GM19238 (cell line): ENCODE results near the gene ELF2.
"Not testable (repeated sequence)": the region's sequence is repeated elsewhere in the genome, so short reads cannot be mapped to it uniquely, and the experiment has no call there.

Source experiments
- DNase-seq: peaks from one replicate; pipeline ENCODE4 v3.0.0; 2011; ENCODE audit warnings: low spot score; ENCODE audit not compliant: insufficient read length

The ELF2 gene

GRCh38 chr4:139188648-139189416 is 11.8 kb upstream of the ELF2 start:
- no peak for DNase-seq

- DNase-seq = no peak
Measured at GRCh38 chr4:139184129-139184528, 7.1 kb upstream of the ELF2 start.

GRCh38 chr4:139177869-139178619 is 1.0 kb upstream of the ELF2 start:
- peak; percentile 78 for DNase-seq

- peak; percentile 47 for DNase-seq
Measured at GRCh38 chr4:139176302-139177048, 543 bp downstream of the ELF2 start.

- peak; percentile 4 for DNase-seq
Measured at GRCh38 chr4:139175646-139176301, 1.2 kb downstream of the ELF2 start.

GRCh38 chr4:139171876-139172691 is 4.9 kb downstream of the ELF2 start:
- DNase-seq = no peak

- no peak for DNase-seq
Measured at GRCh38 chr4:139170932-139171331, 6.1 kb downstream of the ELF2 start.

GRCh38 chr4:139167774-139168444 is 9.1 kb downstream of the ELF2 start:
- DNase-seq = peak; percentile 6

GRCh38 chr4:139164731-139165130 is 12.3 kb downstream of the ELF2 start:
- no peak for DNase-seq

GRCh38 chr4:139163806-139164206 is 13.2 kb downstream of the ELF2 start:
- DNase-seq = no peak

GRCh38 chr4:139157977-139158376 is 19.0 kb downstream of the ELF2 start:
- DNase-seq = not testable (repeated sequence)

- DNase-seq = no peak
Measured at GRCh38 chr4:139154952-139155557, 22.0 kb downstream of the ELF2 start.

GRCh38 chr4:139154538-139154937 is 22.5 kb downstream of the ELF2 start:
- DNase-seq = no peak

GRCh38 chr4:139154134-139154421 is 22.9 kb downstream of the ELF2 start:
- no peak for DNase-seq

- DNase-seq = no peak
Measured at GRCh38 chr4:139153411-139154133, 23.4 kb downstream of the ELF2 start.

- DNase-seq = no peak
Measured at GRCh38 chr4:139152249-139152648, 24.8 kb downstream of the ELF2 start.

- DNase-seq = no peak
Measured at GRCh38 chr4:139146926-139147629, 29.9 kb downstream of the ELF2 start.

- no peak for DNase-seq
Measured at GRCh38 chr4:139145552-139145932, 31.5 kb downstream of the ELF2 start.
